Colonic mucosa (tissue), 4 donors: ENCODE measurements around the gene PRXL2B. TPM values are rescaled to one million over a fixed set of nuclear protein-coding genes. Genes with fewer than 3 reads are reported as not detected.
A peak's percentile ranks its signal among the peaks of the same experiment; 100 is the strongest.

Experiments used
- DNase-seq: peaks from one replicate; pipeline ENCODE4 v3.0.0-alpha.2; 2020
- H3K27ac ChIP-seq: fragments of 200-600 bp; one replicate; pipeline ENCODE4 v1.8.0; 2021
- H3K27me3 ChIP-seq: fragments of 200-600 bp; one replicate; pipeline ENCODE4 v1.8.0; 2021
- H3K36me3 ChIP-seq: fragments of 200-600 bp; one replicate; pipeline ENCODE4 v1.8.0; 2021
- H3K4me1 ChIP-seq: fragments of 200-600 bp; one replicate; pipeline ENCODE4 v1.8.0; 2021; ENCODE audit warnings: mild to moderate bottlenecking
- H3K4me3 ChIP-seq: fragments of 200-600 bp; one replicate; pipeline ENCODE4 v1.8.0; 2021
- H3K9ac ChIP-seq, 2 donors: one replicate each; pipeline ENCODE4 v1.7.0; 2013; ENCODE audit warnings: control low read depth in 2 of 2, low read depth in 2 of 2, low read length in 2 of 2
- H3K9me3 ChIP-seq: fragments of 200-600 bp; one replicate; pipeline ENCODE4 v1.8.0; 2021
- CTCF ChIP-seq: fragments of 200-600 bp; IDR thresholded peaks from one replicate; pipeline ENCODE4 v1.8.0; 2022; ENCODE audit warnings: antibody characterized with exemption, mild to moderate bottlenecking
- intact Hi-C: fragments of 100-400 bp; cut with DNase I; formaldehyde crosslinking; loops from one replicate; pipeline ENCODE4 v1.14.1; 2022
- total RNA-seq, 2 donors: library from RNA; stranded (reverse); fragmentation: NEBNext Ultra II Directional in 1 of 2; extraction: Animal tissue kit (Norgen Biotek cat#: 25700) in 1 of 2; gene quantifications; one replicate each; pipeline ENCODE4 v1.2.1, GENCODE V29; 2021
- donor health status: healthy.
- donor health status: DM: no; HTN: no; CAD: no.
- donor health status: DM: no; HTN: no; CAD: no.

The PRXL2B gene
- total RNA-seq, 2 donors from 2014 or later, result 105 to 120 TPM

DNA sequence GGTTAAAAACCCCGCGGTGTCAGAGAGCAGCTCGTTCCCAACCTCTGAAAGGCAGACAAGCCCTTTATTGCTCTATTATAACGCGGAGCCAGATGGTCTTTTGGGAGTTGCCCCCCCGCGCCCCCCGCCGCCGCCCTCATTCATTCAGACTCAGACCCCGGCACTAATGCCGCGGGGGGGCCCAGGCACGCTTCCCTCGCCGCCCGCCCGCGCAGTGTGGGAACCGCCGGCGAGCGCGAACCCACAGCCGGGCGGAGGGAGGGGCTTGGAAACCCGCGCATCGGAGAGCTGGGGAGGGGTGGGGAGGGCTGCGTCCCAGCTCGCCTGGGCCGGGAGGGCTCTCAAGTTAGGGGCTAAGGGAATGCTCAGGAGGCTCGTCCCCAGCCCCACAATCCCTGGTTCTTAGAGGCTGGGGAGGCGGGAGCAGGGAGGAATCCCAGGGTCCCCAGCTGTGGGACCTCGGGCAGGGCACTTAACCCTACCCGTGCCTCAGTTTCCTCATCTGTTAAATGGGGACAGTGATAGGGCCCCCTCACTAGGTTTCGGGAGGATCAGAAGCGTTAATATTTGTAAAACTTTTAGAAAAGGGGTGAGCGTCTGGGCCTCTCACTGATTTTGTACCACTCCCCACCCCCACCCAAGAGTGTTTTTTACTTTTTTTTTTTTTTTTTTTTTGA lies 45.6 kb upstream of the PRXL2B start:
- intact Hi-C loops, result no loop called here
- Histone ChIP-seq H3K36me3 (no peaks in the 10 kb centered on the region), H3K9me3 (no peaks in the 10 kb centered on the region), H3K27me3 (peaks cover 15% of the 10 kb centered on the region), H3K4me3 (no peak overlapping the region), H3K9ac (no peak overlapping the region), H3K27ac (no peak overlapping the region), H3K4me1 (peaks cover 10% of the 10 kb centered on the region)
- TF ChIP-seq CTCF, result no peak
- DNase-seq, result no peak

DNA sequence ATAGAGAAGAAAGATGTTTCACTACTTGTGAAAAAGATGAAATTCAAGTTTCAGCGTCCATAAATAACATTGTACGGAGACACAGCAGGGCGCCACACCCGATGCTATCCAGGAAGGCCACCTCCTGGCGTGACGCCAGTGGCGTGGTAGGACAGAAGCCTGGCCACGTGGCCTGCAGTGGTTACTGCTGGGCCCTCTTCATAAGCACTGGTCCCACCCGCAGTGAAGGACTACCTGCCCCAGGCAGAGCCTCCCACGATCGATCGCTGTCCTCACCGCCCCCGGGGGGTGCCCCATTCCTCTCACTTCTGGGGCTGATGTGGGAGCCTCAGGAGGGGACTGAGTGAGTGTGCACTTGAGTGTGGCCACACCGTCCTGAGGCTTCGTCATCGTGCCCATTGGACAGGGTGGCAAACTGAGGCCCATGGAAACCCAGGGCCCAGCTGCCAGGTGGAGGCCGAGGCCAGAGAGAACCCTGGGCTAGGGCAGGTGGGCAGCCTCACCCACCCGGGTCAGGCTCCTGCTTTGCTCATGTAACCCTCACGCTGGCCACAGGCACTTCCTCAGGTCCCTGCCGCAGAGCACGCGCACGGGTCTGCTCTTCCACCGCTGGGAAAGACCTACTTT lies 44.8 kb upstream of the PRXL2B start:
- DNase-seq, result peak; percentile 93
- Histone ChIP-seq H3K9ac (no peak overlapping the region), H3K4me3 (no peak overlapping the region), H3K9me3 (no peaks in the 10 kb centered on the region), H3K36me3 (no peaks in the 10 kb centered on the region), H3K27me3 (peaks cover 15% of the 10 kb centered on the region), H3K27ac (no peak overlapping the region), H3K4me1 (peaks cover 10% of the 10 kb centered on the region)
- no peak for TF ChIP-seq CTCF
- intact Hi-C loops, result no loop called here

GRCh38 chr1:2542246-2542915 lies 44.2 kb upstream of the PRXL2B start:
- no peaks in the 10 kb centered on the region for H3K36me3 ChIP-seq
- no peak for DNase-seq
- H3K9ac ChIP-seq, result no peak overlapping the region
- H3K4me3 ChIP-seq, result no peak overlapping the region
- no peak overlapping the region for H3K27ac ChIP-seq
- no peaks in the 10 kb centered on the region for H3K9me3 ChIP-seq
- intact Hi-C loops, result no loop called here
- no peak for TF ChIP-seq CTCF
- peaks cover 15% of the 10 kb centered on the region for H3K27me3 ChIP-seq
- peaks cover 10% of the 10 kb centered on the region for H3K4me1 ChIP-seq

DNA sequence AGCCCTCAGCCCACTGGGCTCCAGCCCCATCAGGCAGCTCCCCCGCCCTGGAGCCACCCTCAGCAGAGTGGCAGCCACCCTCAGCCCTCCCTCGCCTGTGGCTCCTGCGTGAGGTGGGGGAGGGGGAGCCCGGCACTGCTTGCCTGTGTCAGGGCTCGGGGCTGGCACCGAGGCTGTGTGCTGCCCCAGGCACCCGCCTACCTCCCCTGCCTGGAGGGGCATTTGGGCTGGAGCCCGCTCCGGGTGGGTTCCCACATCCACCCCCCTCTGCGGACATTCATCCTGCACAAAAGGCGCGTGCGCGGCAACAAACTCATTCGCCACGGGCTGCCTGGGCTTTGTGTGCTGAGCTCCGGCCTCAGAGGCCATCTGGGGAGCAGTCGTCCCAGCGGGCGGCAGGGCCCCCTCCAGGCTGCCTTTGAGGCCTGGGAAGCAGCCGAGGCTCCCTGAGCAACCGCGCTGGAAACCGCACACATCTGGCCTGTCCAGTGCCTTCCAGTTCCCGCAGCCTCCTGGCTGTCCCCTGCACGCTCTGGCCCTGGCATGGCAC lies 43.0 kb upstream of the PRXL2B start:
- Histone ChIP-seq H3K36me3 (no peaks in the 10 kb centered on the region), H3K27me3 (peaks cover 15% of the 10 kb centered on the region), H3K4me3 (no peak overlapping the region), H3K27ac (no peak overlapping the region), H3K4me1 (peaks cover 15% of the 10 kb centered on the region), H3K9me3 (no peaks in the 10 kb centered on the region), H3K9ac (no peak overlapping the region)
- no peak for TF ChIP-seq CTCF
- DNase-seq, result no peak
- intact Hi-C loops, result no loop called here

DNA sequence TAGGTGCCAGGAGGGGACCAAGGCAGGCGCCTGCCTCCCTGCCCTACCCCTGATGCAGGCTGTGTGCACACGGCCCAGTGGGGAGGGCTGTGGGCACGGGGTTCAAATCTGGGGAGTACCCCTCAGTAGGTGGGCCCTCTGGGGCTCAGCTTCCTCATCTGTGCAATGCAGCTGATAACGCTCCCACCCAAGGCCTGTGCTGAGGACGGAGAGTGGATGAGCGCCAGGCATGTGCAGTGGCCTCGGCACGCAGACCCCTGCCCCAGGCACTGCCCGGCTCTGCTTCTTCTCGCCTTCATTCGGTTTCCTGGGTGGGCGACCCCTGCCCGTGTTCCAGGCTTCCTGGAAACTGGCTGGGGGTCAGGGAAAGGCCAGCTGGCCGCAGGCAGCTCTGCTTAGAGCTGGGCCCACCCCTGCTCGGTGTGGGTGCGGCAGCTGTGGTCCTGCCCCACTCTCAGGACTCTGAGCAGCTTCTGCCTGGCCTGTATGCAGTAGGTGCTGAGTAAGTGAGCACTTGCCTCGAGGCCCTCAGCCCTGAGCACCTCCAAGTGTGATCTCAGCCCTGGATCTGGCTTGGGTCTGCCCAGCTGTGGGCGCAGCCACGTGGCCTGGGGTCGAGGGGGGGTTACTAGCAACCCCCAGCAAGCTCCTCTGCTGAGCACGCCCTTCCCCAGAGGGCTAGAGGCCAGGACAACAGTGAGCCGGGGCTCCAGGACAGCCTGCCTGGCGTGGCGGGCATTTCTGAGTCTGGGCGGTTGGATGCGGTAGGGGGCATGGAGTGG lies 42.3 kb upstream of the PRXL2B start:
- intact Hi-C loops, result no loop called here
- H3K27me3 ChIP-seq, result peaks cover 15% of the 10 kb centered on the region
- DNase-seq, result no peak

More for the DNA sequence above, 42.3 kb upstream of the PRXL2B start:
- no peak overlapping the region for H3K4me3 ChIP-seq
- H3K36me3 ChIP-seq, result no peaks in the 10 kb centered on the region
- H3K27ac ChIP-seq, result no peak overlapping the region
- no peak overlapping the region for H3K9ac ChIP-seq
- TF ChIP-seq CTCF, result no peak
- H3K9me3 ChIP-seq, result no peaks in the 10 kb centered on the region
- peaks cover 20% of the 10 kb centered on the region for H3K4me1 ChIP-seq
